Heart right ventricle (tissue), 16 donors: ENCODE measurements around the gene CAMK2G. TPM values are rescaled to one million over a fixed set of nuclear protein-coding genes. Genes with fewer than 3 reads are reported as not detected.

Experiments used
- ATAC-seq, 8 donors: fragments of 200-7000 bp; cut with Tn5 transposase; one replicate each; pipeline ENCODE4 v1.9.1; 2020; ENCODE audit warnings: mild to moderate bottlenecking in 8 of 8, moderate library complexity in 8 of 8, moderate number of reproducible peaks in 1 of 8
- DNase-seq, 2 donors: peaks; one replicate each; pipeline ENCODE4 v3.0.0-alpha.2; 2020
- H3K27ac ChIP-seq, 10 donors: fragments of 200-600 bp; sonication (generic) in 2 of 10; one replicate each; pipeline versions ENCODE4 v1.5.0 to v1.8.0; 2020 to 2022; ENCODE audit warnings: mild to moderate bottlenecking in 3 of 10
- H3K27me3 ChIP-seq, 7 donors: fragments of 200-600 bp; one replicate each; pipeline ENCODE4 v1.8.0; 2021 to 2022; ENCODE audit warnings: mild to moderate bottlenecking in 2 of 7
- H3K36me3 ChIP-seq, 9 donors: fragments of 200-600 bp; sonication (generic) in 1 of 9; one replicate each; pipeline versions ENCODE4 v1.5.0 to v1.8.0; 2020 to 2022; ENCODE audit warnings: mild to moderate bottlenecking in 2 of 9
- H3K4me1 ChIP-seq, 9 donors: fragments of 200-600 bp; sonication (generic) in 1 of 9; one replicate each; pipeline versions ENCODE4 v1.5.0 to v1.8.0; 2020 to 2022; ENCODE audit warnings: mild to moderate bottlenecking in 4 of 9
- H3K4me3 ChIP-seq, 10 donors: fragments of 200-600 bp; sonication (generic) in 2 of 10; one replicate each; pipeline versions ENCODE4 v1.5.0 to v1.8.0; 2020 to 2022; ENCODE audit warnings: mild to moderate bottlenecking in 7 of 10, moderate library complexity in 2 of 10
- H3K9me3 ChIP-seq, 11 donors: fragments of 200-600 bp in 10 of 11; sonication (generic) in 2 of 11; one replicate each; pipeline versions ENCODE4 v1.5.0 to v1.8.0; 2013 to 2022; ENCODE audit warnings: mild to moderate bottlenecking in 2 of 11, control low read depth in 1 of 11, moderate library complexity in 1 of 11
- WGBS, 2 donors: extraction: QIAGEN DNeasy Blood & Tissue Kit; methylation state at CpG; one replicate each; pipeline ENCODE4 v1.1.7; 2013; ENCODE audit warnings: inconsistent platforms in 1 of 2; 5-methylcytosine and 5-hydroxymethylcytosine counted together
- intact Hi-C, 10 donors: fragments of 100-400 bp; cut with DNase I; formaldehyde crosslinking; loops; one replicate each; pipeline versions ENCODE4 v1.11.1 to v1.14.2; 2022
- polyA plus RNA-seq, 2 donors: library from polyadenylated mRNA; stranded (reverse); fragments of 200-250 nt; gene quantifications; one replicate each; pipeline ENCODE4 v1.2.3, GENCODE V29; 2013
- total RNA-seq, 10 donors: library from RNA; stranded (reverse); fragmentation: NEBNext Ultra II Directional in 3 of 10; extraction: Animal tissue kit (Norgen Biotek cat#: 25700) in 3 of 10; gene quantifications; one replicate each; pipeline versions ENCODE4 v1.2.1 to v1.2.4, GENCODE V29; 2021 to 2023
- TF ChIP-seq, protein P1 (sequence below), 9 donors: fragments of 200-600 bp; sonication (generic) in 2 of 9; IDR thresholded peaks; one replicate each; pipeline versions ENCODE4 v1.5.0 to v1.8.0; 2021 to 2022; ENCODE audit warnings: antibody characterized with exemption in 9 of 9, mild to moderate bottlenecking in 5 of 9, moderate library complexity in 1 of 9
- donor health status: Arrhythmogenic right ventricular cardiomyopathy.
- donor health status: ischemic (EF 13 %, LVEDD 7.1; RV severe dilation, severe dysfunction).
- donor health status: healthy with polysubstance abuse.
- donor health status: DM: no; HTN: yes; CAD: no.
- donor health status: DM: no; HTN: no; CAD: no.
- donor health status: ischemic (EF 25% LVEDD 6.9; RV normal size, moderate dysfunction).
- donor health status: ischemic (EF 25% LVEDD 5.7; RV mildly dilated, moderate dysfunction).
- donor health status: healthy.
- donor health status: DM: yes; HTN: yes; CAD: no.
- donor health status: Ischemic cardiomyopathy.
- donor health status: ischemic (EF 35%, LVEDD 5.7; RV mildly dilated, moderate dysfunction).
- donor health status: nonischemic (EF 11% LVEDD 7.7; RV severe dilation, severe dysfunction).
- donor health status: DM: yes; HTN: yes; CAD: no.
- donor health status: PGD.
- donor health status: ischemic (EF 29% LVEDD 5.4; RV normal size, mild dysfunction).
- donor health status: nonischemic (EF 23%, LVEDD 6.1; RV moderate dilation, normal function).

The CAMK2G gene
- total and polyA plus RNA-seq, 12 donors, result 8.5 to 16.7 (median 11.8) TPM

DNA sequence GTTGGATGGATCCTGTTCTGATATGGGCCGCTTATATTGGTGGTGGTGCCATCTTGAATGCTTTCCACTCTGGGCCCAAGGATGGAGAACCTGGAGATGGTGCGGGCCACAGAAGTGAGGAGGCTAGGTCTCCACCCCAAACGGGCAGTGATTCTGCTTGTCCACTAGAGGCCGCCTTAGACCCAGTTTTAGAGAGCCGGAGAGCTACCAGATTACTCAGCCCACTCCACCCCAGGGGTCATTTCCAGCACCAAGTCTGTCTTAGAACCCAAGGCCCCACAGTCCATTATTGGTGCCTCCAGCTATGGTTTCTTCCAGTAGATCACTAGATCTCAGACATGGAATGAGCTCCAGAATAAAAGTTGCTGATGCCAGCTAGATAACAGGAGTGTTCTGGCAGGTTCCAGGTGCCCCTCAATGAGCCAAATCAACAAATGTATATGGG, 11.8 kb upstream of the CAMK2G start:
- DNase-seq, result peak; percentile 48 to 88
- no peaks in the 10 kb centered on the region for H3K27me3 ChIP-seq
- no peak overlapping the region for H3K4me3 ChIP-seq
- TF ChIP-seq, protein P1, sequence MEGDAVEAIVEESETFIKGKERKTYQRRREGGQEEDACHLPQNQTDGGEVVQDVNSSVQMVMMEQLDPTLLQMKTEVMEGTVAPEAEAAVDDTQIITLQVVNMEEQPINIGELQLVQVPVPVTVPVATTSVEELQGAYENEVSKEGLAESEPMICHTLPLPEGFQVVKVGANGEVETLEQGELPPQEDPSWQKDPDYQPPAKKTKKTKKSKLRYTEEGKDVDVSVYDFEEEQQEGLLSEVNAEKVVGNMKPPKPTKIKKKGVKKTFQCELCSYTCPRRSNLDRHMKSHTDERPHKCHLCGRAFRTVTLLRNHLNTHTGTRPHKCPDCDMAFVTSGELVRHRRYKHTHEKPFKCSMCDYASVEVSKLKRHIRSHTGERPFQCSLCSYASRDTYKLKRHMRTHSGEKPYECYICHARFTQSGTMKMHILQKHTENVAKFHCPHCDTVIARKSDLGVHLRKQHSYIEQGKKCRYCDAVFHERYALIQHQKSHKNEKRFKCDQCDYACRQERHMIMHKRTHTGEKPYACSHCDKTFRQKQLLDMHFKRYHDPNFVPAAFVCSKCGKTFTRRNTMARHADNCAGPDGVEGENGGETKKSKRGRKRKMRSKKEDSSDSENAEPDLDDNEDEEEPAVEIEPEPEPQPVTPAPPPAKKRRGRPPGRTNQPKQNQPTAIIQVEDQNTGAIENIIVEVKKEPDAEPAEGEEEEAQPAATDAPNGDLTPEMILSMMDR (IDR thresholded peaks at IDR 0.05), result peak; percentile 57 to 93 (median 86)
- no peaks in the 10 kb centered on the region for H3K9me3 ChIP-seq
- peaks cover 26 to 34% (median 31%) of the 10 kb centered on the region in 9 donors for H3K4me1 ChIP-seq
- peak; percentile 77 to 90 (median 86) for ATAC-seq
- intact Hi-C loops, result loop anchor here (1.0 to 10.0 kb wide), 14 partner anchors 23 to 349 kb away; partner anchors contain the start of gene VCL (in 2 of the 10)
- H3K36me3 ChIP-seq, result no peaks in the 10 kb centered on the region
- H3K27ac ChIP-seq, result peak overlapping the region in 9 of 10 donors; percentile 72 to 92 (median 87)
- 3 to 5% methylated on average over 5 of the region's 5 CpGs for WGBS, 2 donors

DNA sequence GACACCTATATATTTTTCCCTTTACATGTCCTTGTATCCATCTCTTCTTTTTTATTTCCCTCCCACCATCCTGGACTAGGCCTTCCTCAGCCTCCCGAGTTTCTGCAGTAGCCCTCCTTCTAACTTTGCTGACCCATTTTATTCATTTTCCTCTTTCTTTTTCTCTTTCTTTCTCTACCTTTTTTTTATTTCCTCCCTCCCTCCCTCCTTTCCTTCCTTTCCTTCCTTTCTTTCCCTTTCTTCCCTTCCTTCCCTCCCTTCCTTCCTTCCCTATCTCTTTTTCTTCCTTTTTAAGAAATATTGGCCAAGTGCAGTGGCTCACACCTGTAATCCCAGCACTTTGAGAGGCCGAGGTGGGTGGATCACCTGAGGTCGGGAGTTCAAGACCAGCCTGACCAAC, 9.7 kb upstream of the CAMK2G start:
- H3K4me3 ChIP-seq, result no peak overlapping the region
- WGBS, 2 donors, result 75 to 84% methylated on average over 3 of the region's 3 CpGs
- H3K27me3 ChIP-seq, result no peaks in the 10 kb centered on the region
- intact Hi-C loops, result loop anchor here in 6 of 10 donors (5.0 to 10.0 kb wide), 4 partner anchors 37 to 351 kb away; no protein-coding TSS in a partner anchor
- H3K36me3 ChIP-seq, result no peaks in the 10 kb centered on the region
- no peaks in the 10 kb centered on the region for H3K9me3 ChIP-seq
- DNase-seq, result no peak
- TF ChIP-seq, protein P1 (IDR thresholded peaks at IDR 0.05), result no peak
- no peak overlapping the region for H3K27ac ChIP-seq
- H3K4me1 ChIP-seq, result peaks cover 26 to 43% (median 36%) of the 10 kb centered on the region in 9 donors
- no peak for ATAC-seq

DNA sequence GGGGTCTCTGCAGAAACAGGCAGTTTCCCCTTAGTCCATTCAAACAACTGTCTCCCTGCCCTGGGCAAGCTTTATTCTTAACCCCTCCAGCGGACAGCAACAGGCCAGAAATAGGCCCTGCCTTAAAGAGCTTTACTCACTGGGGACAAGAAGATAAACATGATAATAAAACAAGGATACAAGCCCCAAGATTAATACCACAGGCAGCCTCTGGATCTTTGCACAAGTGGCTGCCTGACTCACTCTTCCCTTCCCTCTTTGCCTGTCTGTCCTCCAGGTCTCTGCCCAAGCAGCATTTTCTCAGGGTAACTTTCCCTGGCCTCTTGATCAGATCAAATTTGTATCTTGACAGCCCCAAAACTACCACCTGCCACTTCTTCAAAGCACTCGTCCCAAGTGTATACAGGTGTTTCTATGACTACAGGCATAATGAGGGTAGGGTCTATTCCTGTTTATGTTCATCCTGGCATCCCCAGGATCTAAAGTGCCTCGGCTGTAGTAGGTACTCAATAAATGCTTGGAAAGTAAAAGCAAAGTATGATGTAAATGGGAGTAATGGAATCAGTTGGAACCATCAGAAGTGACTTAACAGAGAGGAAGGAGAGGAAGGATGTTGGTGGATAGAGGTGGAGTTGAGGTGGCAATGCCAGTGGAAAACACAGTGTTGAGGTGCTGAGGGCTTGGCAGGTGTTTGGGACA, 7.0 kb upstream of the CAMK2G start:
- H3K4me3 ChIP-seq, result no peak overlapping the region
- H3K9me3 ChIP-seq, result no peaks in the 10 kb centered on the region
- no peaks in the 10 kb centered on the region for H3K36me3 ChIP-seq
- DNase-seq (no peak), ATAC-seq (no peak)
- intact Hi-C loops, result loop anchor here in 6 of 10 donors (5.0 to 10.0 kb wide), 4 partner anchors 34 to 353 kb away; no protein-coding TSS in a partner anchor
- TF ChIP-seq, protein P1 (IDR thresholded peaks at IDR 0.05), result no peak
- H3K27me3 ChIP-seq, result no peaks in the 10 kb centered on the region
- peaks cover 2 to 21% (median 13%) of the 10 kb centered on the region in 9 donors for H3K4me1 ChIP-seq
- no peak overlapping the region for H3K27ac ChIP-seq
- WGBS, 2 donors, result 89 to 92% methylated on average over 3 of the region's 3 CpGs

DNA sequence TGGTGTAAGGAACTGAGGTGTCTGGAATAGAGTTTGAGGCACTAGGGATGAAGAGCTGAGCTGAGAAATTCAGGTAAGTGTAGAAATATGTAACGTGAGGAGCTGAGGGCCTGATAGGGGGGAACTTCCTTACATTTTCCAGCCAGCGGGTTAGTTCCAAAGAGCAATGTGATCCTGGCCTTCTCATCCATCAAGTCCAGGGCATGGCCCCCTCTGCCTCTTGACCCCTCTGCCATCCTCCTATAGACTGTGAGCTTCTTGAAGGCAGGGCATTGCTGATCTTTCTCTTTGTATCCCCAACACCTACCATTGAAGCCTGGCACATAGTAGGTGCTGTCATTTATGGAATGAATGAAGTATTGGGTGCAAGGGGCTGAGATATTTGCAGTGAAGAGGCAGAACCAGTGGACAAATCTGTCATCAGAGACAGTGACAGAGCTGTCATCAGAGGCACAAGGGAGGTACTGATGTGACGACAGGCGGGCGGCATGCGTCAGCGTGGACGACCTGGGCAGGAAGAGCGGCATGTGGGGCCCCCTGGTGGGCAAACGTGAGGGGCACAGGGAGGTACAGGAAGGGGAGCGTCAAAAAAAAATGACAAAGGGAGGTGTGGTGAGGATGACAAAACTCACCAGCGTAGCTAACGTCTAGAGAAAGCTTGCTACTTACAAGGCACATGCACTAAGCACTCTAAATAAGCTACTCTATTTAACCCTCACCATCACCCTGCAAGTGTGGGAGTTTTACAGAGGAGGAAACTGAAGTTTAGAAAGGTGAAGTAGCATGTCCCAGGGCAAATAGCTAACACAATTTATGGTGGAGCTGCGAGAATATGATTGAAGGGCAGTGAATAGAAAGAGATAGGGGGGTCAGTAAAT, 5.2 kb upstream of the CAMK2G start:
- peak; percentile 85 to 90 for DNase-seq
- Histone ChIP-seq H3K9me3 (no peaks in the 10 kb centered on the region), H3K27ac (no peak overlapping the region), H3K4me3 (no peak overlapping the region), H3K27me3 (no peaks in the 10 kb centered on the region), H3K4me1 (peaks cover 0 to 36% (median 20%) of the 10 kb centered on the region in 9 donors), H3K36me3 (no peaks in the 10 kb centered on the region)
- intact Hi-C loops, result loop anchor here (1.0 to 10.0 kb wide), 6 partner anchors 30 to 355 kb away; no protein-coding TSS in a partner anchor
- 14 to 17% methylated on average over 14 of the region's 14 CpGs for WGBS, 2 donors
- ATAC-seq, result peak; percentile 89 to 96 (median 94)
- TF ChIP-seq, protein P1 (IDR thresholded peaks at IDR 0.05), result peak; percentile 83 to 96 (median 93)
